ENCODE measurements around the gene TLR4. TPM values are rescaled to one million over a fixed set of nuclear protein-coding genes. Genes with fewer than 3 reads are reported as not detected.

TLR4 gene
- polyA plus RNA-seq, 1 donor: 5.0 TPM

- no peak for DNase-seq (ENCODE audit: low read depth)
Observed at GRCh38 chr9:117744856-117745389, 40.7 kb downstream of the TLR4 start.

DNA sequence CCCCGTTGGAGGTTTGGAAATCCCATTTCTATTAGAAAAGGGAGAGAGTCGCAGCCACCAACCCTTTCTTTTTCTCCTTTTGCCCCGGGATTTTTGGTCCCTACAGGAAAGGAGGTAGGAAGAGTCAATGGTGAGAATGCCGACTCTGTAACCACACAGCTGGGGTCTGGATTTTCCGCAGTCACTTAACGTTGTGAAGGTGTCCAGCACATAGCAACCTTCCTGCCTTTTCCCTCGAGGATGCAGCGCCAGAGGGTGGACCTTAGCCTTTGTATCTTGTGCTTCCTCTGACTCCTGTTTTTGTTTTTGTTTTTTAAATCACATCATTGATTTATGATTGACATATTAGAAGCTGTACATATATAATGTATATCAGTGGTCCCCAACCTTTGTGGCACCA, 41.4 kb downstream of the TLR4 start:
- DNase-seq (ENCODE audit: low read depth): no peak

DNA sequence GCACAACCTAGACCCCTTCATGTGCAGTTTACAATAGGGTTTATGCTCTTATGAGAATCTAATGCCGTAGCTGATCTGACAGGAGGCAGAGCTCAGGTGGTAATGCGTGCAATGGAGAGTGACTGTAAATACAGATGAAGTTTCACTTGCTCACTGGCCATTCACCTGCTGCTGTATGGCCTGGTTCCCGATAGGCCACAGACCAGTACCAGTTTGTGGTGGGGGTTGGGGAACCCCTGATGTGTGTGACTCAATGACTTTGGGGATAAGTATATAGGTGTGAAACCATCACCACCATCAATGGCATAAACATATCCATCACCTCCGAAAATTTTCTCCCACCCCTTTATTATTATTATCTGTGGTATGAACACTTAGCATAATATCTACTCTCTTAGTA, 42.1 kb downstream of the TLR4 start:
- no peak for DNase-seq (ENCODE audit: low read depth)

GRCh38 chr9:117747386-117747970, 43.3 kb downstream of the TLR4 start:
- DNase-seq (ENCODE audit: low read depth): no peak

- DNase-seq (ENCODE audit: low read depth): no peak
Observed at GRCh38 chr9:117750401-117750800, 46.2 kb downstream of the TLR4 start.

GRCh38 chr9:117752894-117753293, 48.7 kb downstream of the TLR4 start:
- DNase-seq (ENCODE audit: low read depth): no peak

DNA sequence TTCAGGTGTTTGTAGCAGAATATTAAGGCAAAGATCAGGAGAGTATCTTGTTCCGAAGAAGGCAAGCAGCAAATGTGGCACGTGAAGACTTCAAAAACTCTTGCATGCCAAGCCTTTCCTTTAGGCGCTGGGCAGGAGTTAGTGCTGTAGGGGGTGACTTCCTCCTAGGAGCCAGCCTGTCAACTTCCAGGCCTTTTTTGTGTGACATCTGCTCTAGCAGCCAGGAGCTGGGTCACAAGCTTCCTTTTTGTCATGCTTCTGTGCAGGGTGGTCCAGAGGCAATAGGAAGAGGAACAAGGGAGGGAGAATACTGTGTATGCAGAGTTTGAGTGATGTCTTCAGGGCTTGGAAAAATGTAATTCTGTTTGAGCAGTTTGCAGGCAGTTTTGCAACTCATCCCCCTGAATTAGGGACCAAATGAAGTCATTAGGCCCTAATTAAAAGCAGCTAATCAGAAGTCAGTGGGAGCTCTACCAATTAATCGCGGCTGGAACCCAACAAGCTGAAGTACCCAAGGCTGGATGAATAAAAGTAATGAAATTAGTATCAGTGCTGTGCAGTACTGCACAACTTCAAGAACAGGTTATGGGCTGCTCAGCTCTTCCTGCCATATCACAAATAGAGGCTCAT, 53.5 kb downstream of the TLR4 start:
- no peak for DNase-seq (ENCODE audit: low read depth)

GRCh38 chr9:117763314-117763713, 59.1 kb downstream of the TLR4 start:
- no peak for DNase-seq (ENCODE audit: low read depth)

DNA sequence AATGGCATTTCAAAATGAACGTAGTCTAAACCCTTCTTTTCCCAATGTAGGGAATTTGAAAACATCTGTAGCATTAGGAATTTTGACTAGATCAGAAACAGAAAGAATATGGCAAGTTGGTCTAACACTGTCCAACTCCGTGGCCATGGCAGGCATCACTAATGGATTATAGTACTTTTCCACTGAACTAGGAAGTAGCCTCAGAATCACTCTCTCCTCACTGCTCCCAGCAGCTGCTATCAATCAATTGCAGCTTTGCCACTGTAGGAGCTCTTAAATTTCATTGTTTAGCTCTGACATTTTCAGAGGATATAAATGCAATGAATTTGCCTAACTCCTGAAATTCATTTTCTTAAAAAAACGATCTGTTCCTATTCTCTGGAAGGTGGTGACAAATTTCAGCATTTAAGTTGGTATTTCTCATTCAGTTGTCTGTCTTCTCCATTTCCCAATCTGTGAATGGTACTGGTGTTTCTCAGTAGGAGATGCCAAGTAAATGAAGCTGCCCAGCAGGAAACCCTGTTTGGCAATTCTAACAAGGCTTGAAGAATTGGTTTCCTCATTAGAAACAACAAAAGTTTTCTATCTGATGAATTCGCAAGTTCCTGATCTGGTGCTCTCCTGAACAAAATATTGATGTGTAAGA, 64.7 kb downstream of the TLR4 start:
- DNase-seq (ENCODE audit: low read depth): no peak

- DNase-seq (ENCODE audit: low read depth): no peak
Observed at GRCh38 chr9:117771136-117771535, 66.9 kb downstream of the TLR4 start.

DNA sequence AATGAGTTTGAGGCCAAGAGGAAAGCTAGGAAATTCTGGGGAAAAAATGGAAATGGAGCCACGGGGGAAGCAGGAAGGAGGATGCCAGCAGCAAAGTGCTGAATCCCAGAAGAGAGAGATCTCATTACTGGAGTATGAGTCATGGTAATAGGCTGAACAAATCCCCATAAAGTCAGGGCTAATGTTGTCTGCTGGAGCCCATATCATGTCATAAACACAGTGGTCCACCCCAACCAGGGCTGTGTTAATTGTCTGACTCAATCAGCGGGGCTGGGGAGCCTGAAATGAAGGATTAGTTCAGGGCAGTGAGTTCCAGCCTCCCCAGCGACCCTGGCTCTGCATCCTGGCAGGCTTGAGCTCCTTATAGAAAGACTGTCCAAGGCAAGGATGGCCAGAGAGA, 68.8 kb downstream of the TLR4 start:
- no peak for DNase-seq (ENCODE audit: low read depth)

All from forelimb muscle (tissue), 1 donor.